GM18511 (cell line): ENCODE results near the gene DOCK2.
A peak's percentile ranks its signal among the peaks of the same experiment; 100 is the strongest.
"Not testable (repeated sequence)": the region's sequence is repeated elsewhere in the genome, so short reads cannot be mapped to it uniquely, and the experiment has no call there.

ENCODE experiments used
- ATAC-seq: cut with Tn5 transposase; IDR thresholded peaks from one replicate; pipeline ENCODE4 v1.9.1; 2021; ENCODE audit warnings: mild to moderate bottlenecking, moderate library complexity; ENCODE audit not compliant: unreplicated experiment

Gene DOCK2

DNA sequence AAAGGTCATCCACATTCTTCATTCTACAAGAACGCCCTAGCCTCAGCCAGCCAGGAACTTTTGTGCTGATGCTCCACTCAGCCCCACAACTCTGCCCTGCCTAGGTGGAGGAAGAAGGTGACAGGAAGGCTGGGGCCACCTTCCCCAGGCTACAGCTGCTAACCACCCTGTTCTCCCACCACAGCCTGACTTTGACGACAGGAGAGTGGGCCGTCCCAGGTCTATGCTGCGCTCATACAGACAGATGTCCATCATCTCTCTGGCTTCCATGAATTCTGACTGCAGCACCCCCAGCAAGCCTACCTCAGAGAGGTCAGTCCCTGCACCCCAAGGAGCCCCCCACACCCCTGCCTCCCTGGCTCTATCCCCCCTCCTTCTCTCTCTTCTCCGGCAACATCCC, 440.5 kb downstream of the DOCK2 start:
- ATAC-seq: no peak

DNA sequence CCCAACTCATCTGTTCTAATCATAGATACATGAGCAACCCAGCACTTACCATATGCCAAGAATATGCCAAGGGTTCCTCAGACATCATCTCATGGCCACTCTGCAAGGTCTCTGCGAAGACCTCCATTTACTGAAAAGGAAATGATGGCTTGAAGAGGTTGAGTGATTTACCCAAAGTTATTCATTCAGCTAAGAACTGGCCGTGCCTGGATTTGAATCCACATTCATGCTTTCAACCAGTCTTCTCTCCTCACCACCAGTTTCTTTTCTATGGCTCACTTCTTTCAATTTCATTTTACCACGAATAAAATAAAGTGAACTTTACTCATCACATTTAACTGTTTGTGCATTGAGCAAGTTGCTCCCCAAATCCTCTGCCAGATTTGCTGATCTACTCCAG, 441.4 kb downstream of the DOCK2 start:
- no peak for ATAC-seq

DNA sequence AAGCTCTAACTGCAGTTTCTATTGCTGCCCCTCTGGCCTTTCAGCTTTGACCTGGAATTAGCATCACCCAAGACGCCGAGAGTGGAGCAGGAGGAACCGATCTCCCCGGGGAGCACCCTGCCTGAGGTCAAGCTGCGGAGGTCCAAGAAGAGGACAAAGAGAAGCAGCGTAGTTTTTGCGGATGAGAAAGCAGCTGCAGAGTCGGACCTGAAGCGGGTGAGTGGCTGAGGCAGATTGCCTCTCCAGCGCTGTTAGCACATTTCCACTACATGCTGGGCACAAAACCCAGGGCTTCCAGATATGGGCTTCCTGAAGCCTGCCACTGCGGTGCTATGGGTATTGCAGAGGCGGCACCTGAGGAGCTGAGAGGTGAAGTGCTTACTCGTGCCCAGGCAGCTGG, 441.9 kb downstream of the DOCK2 start:
- ATAC-seq: no peak

DNA sequence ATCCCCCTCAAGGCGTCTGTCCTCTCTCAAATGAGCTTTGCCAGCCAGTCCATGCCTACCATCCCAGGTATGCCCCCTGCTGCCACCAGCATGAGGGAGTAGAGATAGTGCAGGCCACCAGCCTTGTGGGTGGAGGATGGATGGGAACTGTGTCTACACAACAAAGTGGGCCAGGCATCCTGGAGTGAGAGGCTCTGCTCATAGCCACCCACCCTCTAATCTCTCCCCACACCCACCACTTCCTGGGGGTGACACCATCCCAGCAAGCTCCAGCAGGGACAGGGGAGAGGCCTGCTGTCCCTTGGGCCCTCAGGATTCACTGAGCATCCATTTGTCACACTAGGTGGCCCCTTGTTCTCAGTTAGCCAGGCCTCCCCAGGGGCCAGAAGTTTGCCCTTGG, 443.1 kb downstream of the DOCK2 start:
- ATAC-seq: no peak

DNA sequence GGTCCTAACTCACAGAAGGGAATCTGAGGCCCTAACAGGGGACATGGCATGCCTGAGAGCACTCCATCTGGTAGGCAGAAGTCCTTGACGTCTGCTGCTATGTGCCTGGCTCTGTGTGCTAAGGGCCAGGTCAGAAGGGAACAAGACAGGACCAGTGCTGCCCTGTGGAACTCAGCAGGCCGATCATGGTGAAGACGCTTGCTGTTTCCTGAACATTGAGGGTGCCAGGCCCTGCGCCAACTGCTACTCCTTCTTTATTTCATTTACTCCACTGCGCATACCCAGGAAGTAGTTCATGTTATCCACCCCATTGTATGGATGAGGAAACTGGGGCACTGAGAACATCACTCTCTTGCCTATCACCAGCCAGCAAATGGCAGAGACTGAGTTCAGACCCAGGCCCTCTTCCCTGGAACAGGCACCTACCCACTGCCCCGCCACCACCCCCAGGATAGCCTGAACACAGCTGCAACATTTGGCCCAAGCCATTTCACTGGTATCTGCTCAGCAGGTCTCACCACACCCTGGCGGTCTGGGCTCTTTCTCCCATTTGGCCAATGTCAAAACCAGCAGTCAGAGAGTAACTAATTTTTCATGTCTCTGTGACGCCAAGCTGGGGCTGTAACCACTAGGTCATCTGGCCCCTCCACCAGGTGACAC, 443.8 kb downstream of the DOCK2 start:
- no peak for ATAC-seq

DNA sequence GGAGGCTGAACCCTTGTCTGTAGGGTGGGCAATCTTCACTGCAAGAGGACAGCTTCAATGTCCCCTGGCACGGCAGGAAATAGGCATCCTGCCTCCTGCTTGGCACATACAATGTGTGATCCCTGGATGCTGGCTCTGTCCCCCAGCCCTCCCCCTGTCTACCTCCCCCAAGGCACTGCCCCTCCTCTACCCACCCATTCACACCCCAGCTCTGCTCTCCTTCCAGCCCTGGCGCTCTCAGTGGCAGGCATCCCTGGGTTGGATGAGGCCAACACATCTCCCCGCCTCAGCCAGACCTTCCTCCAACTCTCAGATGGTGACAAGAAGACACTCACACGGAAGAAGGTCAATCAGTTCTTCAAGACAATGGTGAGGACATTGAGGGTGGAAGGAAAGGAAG, 444.5 kb downstream of the DOCK2 start:
- ATAC-seq: no peak

DNA sequence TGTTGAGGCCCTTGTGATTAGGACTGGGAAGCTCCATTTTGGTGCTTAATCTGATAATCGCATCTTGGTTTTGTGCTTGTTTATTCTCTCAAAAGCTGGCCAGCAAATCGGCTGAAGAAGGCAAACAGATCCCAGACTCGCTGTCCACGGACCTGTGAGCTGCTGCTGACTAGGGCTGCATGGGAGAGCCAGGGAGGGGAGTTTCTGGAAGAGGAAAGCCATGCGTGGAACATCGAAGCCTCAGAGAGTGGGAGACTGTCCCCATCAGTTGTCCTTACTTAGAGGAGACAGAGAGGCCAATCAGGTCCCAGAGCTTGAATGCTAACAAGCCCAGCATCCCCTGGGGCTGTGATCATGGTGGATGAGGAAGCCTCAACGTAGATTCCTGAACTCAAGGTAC, 445.6 kb downstream of the DOCK2 start:
- ATAC-seq: no peak

DNA sequence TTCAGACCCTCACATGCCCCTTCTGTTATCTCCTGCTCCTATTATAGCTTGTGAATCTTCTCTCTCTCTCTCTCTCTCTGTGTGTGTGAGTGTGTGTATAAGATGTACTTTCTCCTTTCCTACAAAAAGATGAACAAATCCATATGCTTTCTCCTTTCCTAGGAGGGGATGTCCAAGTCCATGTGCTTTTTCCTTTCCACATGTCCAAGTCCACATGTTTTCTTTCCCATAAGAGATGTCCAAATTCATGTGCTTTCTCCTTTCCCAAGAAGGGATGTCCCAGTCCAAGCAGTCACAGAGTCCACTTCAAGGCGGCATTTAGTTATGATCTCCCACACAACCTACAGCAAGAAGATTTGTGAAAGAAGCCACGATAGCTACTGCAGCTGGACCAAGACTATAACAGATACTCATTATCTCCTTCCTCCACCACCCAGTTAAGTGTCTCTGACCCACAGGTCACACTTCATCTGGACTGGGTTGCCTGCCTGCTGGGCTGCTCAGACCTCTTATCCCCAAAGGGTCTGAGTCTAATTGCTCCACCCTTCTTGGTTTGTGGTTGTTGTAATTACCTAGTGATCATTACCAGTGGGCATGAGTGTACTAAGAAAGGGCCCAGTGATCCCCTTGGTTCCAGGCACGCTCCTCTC, 450.2 kb downstream of the DOCK2 start:
- no peak for ATAC-seq

DNA sequence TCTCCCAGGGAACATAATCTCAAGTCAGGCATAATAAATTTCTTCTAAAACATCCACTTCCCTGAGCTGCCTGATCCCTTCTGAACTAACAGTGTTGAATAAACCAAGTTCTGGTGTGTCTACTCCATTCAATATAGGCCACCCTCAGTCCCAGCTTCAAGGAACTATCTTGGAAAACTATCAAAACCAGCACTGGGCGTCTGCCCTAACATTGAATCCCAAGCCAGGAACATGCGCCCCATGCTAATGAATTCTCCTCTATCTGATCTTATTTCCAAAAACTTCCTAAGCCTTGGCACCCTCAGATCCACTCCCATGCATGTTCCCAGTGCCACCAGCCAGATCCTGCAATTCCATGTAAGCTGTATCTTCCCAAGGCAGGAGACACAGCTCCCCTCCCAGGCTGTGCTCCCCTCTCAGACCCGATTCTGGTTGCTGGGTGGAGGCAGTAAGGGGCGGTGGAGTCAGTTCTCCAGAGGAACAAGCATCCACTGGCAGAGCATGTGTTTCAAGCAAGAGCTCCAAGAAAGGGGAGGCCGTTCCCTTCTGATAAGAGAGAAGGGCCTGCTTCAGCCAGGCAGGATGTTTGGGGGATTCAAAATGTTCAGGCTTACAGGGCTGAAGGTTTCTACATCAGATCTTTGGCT, 455.5 kb downstream of the DOCK2 start:
- no peak for ATAC-seq

DNA sequence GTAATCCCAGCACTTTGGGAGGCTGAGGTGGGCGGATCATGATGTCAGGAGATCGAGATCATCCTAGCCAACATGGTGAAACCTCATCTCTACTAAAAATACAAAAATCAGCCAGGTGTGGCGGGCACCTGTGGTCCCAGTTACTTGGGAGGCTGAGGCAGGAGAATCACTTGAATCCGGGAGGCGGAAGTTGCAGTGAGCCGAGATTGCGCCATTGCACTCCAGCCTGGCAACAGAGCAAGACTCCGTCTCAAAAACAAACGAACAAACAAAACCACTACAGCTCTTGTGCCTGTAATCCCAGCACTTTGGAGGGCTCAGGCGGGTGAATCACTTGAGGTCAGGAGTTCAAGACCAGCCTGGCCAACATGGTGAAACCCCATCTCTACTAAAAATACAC, 457.3 kb downstream of the DOCK2 start:
- ATAC-seq: not testable (repeated sequence)

DNA sequence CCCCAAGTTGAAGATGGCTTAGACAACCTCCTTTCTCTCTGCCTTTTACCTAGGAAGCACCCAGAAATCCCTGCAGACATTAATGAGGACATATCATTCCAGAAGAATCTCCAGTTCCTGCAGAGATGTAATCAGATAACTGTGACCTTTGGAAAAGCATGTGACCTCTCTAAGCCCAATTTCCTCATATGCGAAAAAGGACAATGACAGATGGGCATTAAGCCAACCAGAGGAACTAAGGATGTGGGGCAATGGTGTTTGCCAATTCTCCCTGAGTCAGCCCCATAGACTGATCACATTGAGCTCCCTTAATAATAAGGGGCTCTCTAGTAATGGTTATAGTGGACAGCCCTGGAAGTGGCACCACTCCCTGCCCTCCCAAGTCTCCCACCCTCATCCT, 458.6 kb downstream of the DOCK2 start:
- ATAC-seq: no peak

DNA sequence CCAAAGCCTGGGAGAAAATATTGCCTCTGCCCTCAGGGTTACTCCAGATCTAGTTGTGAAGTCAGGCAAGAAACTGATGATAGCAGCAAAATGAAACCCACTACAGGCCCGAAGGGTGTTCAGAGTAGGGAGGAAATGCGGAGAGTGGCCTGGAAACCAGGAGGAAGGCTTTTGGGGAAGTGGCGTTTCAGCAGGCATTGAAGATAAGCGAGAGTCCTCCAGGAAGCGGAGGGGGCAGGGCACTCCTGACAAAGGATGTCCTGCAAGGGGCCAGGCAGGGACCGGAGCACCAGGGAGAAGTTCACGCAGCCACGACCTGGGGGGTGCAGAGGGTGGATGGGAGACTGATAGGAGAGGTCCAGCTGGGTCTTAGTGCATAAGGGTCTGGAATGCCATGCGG, 460.9 kb downstream of the DOCK2 start:
- ATAC-seq: no peak

DNA sequence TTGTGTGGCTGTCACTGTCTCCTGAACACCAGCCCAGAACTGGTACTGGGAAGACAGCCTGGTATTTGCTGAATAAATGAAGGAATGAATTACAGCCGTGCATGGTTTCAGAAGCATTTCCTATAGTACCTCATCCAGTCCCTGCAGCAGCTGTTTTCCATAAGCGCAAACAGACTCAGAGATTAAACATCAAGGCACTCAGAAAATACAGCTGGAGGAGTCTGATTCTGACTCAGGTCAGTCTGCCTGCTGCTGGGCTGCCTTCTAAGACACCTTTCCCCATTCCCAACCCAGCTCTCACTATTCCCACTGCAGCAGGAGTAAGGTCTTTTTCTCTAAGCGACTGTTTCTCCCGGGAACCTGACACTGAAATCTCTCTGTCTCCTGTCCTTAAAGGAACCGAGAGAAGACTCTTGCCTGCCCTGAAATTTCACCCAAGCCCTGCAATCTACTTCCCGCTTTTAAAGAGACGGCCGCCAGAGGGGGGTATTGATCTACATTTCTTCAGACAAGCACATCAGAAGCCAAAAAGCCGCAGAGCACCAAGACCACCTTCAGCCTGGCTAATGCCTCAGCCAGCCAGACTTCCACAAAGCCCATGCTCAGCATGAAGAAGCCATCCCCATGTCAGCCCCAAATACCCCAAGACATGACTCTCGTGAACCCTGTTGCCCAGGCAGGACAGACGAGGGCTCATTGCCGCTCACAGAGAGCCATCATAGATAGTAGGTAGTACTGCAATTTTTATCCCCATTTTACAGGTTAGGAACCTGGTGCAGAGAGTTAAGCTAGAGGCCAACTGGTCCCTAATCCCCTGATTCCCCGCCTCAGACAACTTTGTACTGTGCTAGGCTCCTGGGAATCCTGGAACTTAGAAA, 463.2 kb downstream of the DOCK2 start:
- ATAC-seq: peak; percentile 69

DNA sequence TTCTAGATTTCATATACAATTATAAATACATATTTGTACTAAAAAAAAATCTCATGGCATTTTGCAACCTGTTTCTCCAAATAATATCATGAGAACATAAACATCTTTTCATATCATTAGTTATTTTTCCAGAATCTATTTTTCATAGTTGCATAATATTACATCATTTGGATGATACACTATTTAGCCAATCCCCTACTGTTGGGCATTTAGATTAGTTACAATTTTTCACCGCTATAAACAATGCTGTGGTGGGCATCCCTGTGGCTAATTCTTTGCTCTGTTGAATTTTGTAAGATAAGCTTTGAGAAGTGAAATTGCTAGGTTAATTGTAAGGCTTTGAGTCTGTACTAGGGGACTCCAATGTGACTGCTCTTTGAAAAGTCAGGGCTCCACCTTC, 466.4 kb downstream of the DOCK2 start:
- no peak for ATAC-seq

DNA sequence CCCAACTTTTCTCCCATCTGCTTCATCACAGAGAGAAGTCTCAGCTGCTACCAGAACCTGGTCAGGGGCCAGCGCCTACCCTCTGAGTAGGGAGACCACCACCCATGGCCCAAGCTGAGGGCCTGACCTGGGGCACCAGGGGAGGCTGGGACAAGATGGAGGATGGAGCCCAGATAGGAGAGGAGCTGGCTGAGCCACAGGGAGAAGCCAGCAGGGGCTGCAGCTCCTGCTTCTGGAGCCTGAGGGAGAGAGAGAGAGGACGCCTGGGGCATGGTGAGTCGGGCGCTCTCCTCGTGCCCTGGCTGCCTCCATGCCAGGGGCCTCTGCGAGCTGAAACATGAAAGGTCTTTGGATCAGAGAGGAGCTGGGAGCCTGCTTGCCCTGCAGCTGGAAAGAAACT, 467.2 kb downstream of the DOCK2 start:
- ATAC-seq: no peak

DNA sequence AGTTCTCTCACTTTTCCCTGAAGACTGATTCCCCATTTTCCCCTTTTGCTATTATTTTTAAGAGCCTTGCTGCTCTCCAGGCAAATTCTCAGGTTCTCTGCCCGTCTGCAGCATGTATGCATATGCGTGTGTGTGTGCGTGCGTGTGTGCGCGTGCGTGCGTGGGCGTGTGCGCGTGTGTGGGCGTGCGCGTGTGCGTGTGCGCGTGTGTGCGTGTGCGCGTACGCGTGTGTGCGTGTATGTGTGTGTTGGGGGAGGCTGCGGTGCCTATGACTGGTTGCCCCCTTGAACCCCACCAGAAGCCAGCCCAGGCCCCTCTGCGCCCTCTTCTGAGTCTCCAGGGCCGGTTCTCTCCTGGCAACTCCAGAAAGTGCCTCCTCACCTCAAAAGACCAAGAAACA, 467.6 kb downstream of the DOCK2 start:
- ATAC-seq: no peak

DNA sequence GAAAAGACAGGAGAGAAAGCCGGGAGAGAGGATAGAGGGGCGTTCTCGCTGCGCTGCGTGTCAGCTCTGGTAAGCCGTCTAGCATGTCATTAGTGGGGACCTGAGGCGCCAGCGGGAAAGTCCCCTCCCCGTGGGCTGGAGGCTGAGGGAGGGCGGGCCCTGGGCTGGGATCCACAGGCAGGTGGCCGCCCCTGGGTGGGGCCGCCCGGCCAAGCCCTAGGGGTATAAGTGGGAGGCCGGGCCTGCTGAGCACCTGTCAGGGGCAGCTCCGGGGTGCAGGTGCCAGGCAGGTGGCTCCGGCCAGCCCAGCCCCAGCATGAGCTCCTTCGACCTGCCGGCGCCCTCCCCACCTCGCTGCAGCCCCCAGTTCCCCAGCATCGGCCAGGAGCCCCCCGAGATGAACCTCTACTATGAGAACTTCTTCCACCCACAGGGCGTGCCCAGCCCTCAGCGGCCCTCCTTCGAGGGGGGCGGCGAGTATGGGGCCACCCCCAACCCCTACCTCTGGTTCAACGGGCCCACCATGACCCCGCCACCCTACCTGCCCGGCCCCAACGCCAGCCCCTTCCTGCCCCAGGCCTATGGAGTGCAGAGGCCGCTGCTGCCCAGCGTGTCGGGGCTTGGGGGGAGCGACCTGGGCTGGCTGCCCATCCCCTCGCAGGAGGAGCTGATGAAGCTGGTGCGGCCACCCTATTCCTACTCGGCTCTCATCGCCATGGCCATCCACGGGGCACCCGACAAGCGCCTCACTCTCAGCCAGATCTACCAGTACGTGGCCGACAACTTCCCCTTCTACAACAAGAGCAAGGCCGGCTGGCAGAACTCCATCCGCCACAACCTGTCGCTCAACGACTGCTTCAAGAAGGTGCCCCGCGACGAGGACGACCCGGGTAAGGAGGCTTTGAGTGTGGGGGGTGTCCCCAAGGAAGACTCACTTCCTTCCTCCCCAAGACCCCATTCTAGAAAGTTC, 468.9 kb downstream of the DOCK2 start, which contains the start of gene FOXI1:
Gene FOXI1 (plus strand): TSS at position 256 of the 970 bp plus-strand sequence. CDS start 61 bp downstream, at position 317.
- no peak for ATAC-seq

DNA sequence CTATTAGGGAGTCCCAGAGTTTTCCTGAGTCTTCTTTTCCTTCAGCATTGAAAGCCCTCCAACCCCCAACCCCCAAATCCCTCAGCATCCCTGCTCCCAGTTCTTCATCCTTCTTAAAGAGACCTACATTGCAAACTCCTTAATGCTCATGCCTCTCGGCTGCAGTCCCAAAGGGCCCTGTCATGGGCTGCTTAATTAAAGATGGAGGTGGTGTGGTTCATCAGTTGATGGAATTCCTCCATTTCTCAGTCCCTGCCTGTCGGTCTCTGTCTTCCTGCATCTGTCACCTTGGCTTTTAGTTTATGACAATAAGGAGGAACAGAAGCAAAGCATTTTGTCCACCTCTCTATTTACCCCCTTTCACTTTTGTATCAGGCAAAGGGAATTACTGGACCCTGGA, 470.6 kb downstream of the DOCK2 start:
- ATAC-seq: no peak

DNA sequence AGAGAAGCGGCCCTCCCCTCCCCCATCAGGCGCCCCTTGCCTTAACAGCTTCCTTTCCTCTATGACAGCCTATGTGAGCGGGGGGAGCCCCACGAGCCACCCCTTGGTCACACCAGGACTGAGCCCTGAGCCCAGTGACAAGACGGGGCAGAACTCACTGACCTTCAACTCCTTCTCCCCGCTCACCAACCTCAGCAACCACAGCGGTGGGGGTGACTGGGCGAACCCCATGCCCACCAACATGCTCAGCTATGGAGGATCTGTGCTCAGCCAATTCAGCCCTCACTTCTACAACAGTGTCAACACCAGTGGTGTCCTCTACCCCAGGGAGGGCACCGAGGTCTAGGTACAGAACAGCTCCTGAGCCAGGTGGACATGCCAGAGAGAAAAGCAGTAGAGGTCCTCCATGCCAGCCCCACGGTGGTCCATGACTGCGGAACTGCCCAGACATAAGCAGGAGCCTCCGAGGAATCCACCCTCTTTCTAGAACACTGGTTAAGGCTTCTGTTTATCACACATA, 471.3 kb downstream of the DOCK2 start:
- no peak for ATAC-seq
